GM12878 (cell line): ENCODE results near the gene PITRM1.

Experiments used
- CHD2 ChIP-seq: IDR thresholded peaks from 2 replicates; pipeline ENCODE4 v1.6.1; 2011; ENCODE audit warnings: low read depth, low read length, improper control_type of control experiment, borderline replicate concordance
- GABPA ChIP-seq: IDR thresholded peaks from 2 replicates; pipeline ENCODE4 v1.6.1; 2014; ENCODE audit warnings: antibody characterized with exemption, low read depth, mild to moderate bottlenecking, inconsistent platforms
- HCFC1 ChIP-seq: fragments of 150-350 bp; IDR thresholded peaks from 2 replicates; pipeline ENCODE4 v1.6.1; 2014; ENCODE audit warnings: low read length
- MXI1 ChIP-seq: fragments of 150-350 bp; IDR thresholded peaks from 2 replicates; pipeline ENCODE4 v1.6.1; 2011; ENCODE audit warnings: low read depth, mild to moderate bottlenecking, inconsistent platforms, low read length, improper control_type of control experiment
- SP1 ChIP-seq: IDR thresholded peaks from one replicate; pipeline ENCODE4 v1.6.1; 2011; ENCODE audit warnings: low read depth, low read length
- ZNF217 ChIP-seq: fragments of 450-650 bp; IDR thresholded peaks from 2 replicates; pipeline ENCODE4 v1.6.1; 2017; ENCODE audit warnings: antibody characterized with exemption, mild to moderate bottlenecking
- TF ChIP-seq, protein P1 (sequence below), 3 experiments: IDR thresholded peaks in 2 of 3; conservative IDR thresholded peaks in 1 of 3; 2 replicates each; pipeline ENCODE4 v1.5.1; 2011; ENCODE audit warnings: low read depth in 3 of 3, low read length in 3 of 3, mild to moderate bottlenecking in 3 of 3, control low read depth in 2 of 3, moderate library complexity in 2 of 3, inconsistent platforms in 1 of 3, mixed read lengths in 1 of 3; ENCODE audit not compliant: control insufficient read depth in 2 of 3, insufficient read depth in 1 of 3; ENCODE audit errors: extremely low read depth in 1 of 3
- TF ChIP-seq, protein P2 (sequence below): fragments of 450-650 bp; IDR thresholded peaks from 2 replicates; pipeline ENCODE4 v1.6.1; 2017; ENCODE audit warnings: antibody characterized with exemption, mild to moderate bottlenecking, moderate library complexity
- TF ChIP-seq, protein P3 (sequence below): IDR thresholded peaks from 2 replicates; pipeline ENCODE4 v1.6.1; 2011; ENCODE audit warnings: low read depth, low read length, improper control_type of control experiment, borderline replicate concordance

DNA sequence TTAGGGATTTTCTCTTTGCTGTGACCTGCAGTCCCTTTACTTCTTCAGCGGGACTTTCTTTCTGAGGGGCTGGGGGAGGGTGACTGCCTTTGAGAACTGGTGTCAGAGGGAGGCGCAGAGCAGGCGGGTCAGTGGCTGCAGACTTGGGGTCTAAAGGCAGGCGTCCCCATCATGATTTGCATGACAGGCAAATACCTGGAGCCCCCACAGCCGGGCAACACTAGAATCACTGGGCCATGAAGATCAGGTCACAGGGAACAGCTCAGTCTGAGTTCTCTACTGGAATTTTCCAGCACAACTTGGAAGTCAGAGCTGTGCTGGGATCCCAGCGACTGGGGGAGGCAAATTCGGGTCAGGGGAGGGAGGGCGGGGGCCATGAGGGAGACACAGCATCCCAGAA lies 29.2 kb upstream of the PITRM1 start:
- TF ChIP-seq GABPA (no peak), HCFC1 (no peak), CHD2 (no peak), SP1 (no peak), MXI1 (no peak), ZNF217 (no peak)
- TF ChIP-seq, protein P1, sequence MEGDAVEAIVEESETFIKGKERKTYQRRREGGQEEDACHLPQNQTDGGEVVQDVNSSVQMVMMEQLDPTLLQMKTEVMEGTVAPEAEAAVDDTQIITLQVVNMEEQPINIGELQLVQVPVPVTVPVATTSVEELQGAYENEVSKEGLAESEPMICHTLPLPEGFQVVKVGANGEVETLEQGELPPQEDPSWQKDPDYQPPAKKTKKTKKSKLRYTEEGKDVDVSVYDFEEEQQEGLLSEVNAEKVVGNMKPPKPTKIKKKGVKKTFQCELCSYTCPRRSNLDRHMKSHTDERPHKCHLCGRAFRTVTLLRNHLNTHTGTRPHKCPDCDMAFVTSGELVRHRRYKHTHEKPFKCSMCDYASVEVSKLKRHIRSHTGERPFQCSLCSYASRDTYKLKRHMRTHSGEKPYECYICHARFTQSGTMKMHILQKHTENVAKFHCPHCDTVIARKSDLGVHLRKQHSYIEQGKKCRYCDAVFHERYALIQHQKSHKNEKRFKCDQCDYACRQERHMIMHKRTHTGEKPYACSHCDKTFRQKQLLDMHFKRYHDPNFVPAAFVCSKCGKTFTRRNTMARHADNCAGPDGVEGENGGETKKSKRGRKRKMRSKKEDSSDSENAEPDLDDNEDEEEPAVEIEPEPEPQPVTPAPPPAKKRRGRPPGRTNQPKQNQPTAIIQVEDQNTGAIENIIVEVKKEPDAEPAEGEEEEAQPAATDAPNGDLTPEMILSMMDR (IDR thresholded peaks at IDR 0.05 in 2 of 3, conservative IDR thresholded peaks at IDR 0.05 in 1 of 3; ENCODE audit: control insufficient read depth in 2 of 3, extremely low read depth in 1 of 3, insufficient read depth in 1 of 3, low read depth in 3 of 3, low read length in 3 of 3): no peak
- TF ChIP-seq, protein P2, sequence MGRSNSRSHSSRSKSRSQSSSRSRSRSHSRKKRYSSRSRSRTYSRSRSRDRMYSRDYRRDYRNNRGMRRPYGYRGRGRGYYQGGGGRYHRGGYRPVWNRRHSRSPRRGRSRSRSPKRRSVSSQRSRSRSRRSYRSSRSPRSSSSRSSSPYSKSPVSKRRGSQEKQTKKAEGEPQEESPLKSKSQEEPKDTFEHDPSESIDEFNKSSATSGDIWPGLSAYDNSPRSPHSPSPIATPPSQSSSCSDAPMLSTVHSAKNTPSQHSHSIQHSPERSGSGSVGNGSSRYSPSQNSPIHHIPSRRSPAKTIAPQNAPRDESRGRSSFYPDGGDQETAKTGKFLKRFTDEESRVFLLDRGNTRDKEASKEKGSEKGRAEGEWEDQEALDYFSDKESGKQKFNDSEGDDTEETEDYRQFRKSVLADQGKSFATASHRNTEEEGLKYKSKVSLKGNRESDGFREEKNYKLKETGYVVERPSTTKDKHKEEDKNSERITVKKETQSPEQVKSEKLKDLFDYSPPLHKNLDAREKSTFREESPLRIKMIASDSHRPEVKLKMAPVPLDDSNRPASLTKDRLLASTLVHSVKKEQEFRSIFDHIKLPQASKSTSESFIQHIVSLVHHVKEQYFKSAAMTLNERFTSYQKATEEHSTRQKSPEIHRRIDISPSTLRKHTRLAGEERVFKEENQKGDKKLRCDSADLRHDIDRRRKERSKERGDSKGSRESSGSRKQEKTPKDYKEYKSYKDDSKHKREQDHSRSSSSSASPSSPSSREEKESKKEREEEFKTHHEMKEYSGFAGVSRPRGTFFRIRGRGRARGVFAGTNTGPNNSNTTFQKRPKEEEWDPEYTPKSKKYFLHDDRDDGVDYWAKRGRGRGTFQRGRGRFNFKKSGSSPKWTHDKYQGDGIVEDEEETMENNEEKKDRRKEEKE: no peak
- TF ChIP-seq, protein P3, sequence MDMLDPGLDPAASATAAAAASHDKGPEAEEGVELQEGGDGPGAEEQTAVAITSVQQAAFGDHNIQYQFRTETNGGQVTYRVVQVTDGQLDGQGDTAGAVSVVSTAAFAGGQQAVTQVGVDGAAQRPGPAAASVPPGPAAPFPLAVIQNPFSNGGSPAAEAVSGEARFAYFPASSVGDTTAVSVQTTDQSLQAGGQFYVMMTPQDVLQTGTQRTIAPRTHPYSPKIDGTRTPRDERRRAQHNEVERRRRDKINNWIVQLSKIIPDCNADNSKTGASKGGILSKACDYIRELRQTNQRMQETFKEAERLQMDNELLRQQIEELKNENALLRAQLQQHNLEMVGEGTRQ: no peak
